NT2/D1 (cell line): ENCODE data around the gene CLEC16A.

Experiments used
- DNase-seq: peaks from one replicate; pipeline ENCODE4 v3.0.0-alpha.2; 2011; ENCODE audit warnings: low read depth, low spot score
- H3K27me3 ChIP-seq: 2 replicates; pipeline ENCODE4 v1.6.0; 2011; ENCODE audit warnings: mild to moderate bottlenecking; ENCODE audit not compliant: insufficient read length, insufficient read depth
- H3K36me3 ChIP-seq: 2 replicates; pipeline ENCODE4 v1.6.1; 2011; ENCODE audit warnings: mild to moderate bottlenecking, low read length, mixed read lengths; ENCODE audit not compliant: insufficient read depth, insufficient read length
- H3K4me1 ChIP-seq: 2 replicates; pipeline ENCODE4 v1.5.1; 2011; ENCODE audit not compliant: insufficient read depth, insufficient read length
- H3K4me3 ChIP-seq: 2 replicates; pipeline ENCODE4 v1.5.1; 2011; ENCODE audit warnings: low read depth; ENCODE audit not compliant: insufficient read length
- H3K9ac ChIP-seq: 2 replicates; pipeline ENCODE4 v1.6.0; 2011; ENCODE audit warnings: low read depth; ENCODE audit not compliant: insufficient read length
- H3K9me3 ChIP-seq: 2 replicates; pipeline ENCODE4 v1.5.1; 2011; ENCODE audit warnings: mild to moderate bottlenecking, low read length; ENCODE audit not compliant: insufficient read depth
- SUZ12 ChIP-seq: IDR thresholded peaks from 2 replicates; pipeline ENCODE4 v1.6.1; 2011; ENCODE audit not compliant: insufficient read length, insufficient read depth; ENCODE audit errors: extremely low read depth
- YY1 ChIP-seq: IDR thresholded peaks from 2 replicates; pipeline ENCODE4 v1.6.1; 2011; ENCODE audit not compliant: insufficient read length, insufficient read depth
- ZNF274 ChIP-seq: IDR thresholded peaks from 2 replicates; pipeline ENCODE4 v1.6.1; 2011; ENCODE audit warnings: mild to moderate bottlenecking, low read depth, low read length

The CLEC16A gene

DNA sequence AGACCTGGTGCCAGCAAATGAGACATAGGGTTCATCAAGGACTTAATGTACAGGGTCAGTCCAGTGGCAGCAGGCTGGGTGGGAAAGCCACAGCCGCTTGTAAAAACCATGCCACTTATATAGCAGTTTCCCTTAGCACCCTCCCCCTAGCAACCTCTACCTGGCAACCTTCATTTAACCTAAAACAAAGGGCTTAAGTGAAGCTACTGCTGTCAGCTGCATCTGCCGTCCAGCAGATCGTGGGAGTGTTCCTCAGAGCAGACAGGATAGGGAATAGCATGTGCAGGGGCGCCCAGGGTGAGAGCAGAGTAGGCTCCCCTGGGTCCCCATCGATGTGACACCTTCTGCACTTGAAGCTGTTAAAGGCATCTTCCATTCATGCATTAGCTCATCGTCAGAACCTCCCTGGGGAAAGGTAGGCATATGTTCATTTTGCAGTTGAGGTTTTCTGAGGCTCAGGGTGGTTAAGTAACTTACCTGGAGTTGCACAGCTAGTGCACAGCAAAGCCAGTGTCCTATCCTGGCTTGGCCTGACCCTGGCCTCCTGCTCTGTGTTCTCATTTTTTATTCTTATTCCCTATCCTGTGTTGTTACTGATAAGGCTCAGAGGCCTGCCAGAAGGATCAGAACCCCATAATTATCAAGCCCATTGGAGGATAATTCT is 199.1 kb downstream of the CLEC16A start:
- peaks cover 24% of the 10 kb centered on the region for H3K4me1 ChIP-seq
- TF ChIP-seq ZNF274 (no peak), SUZ12 (no peak), YY1 (no peak)
- no peak overlapping the region for H3K4me3 ChIP-seq
- H3K9ac ChIP-seq, result no peak overlapping the region
- no peak for DNase-seq
- H3K27me3 ChIP-seq, result no peaks in the 10 kb centered on the region
- H3K36me3 ChIP-seq, result no peaks in the 10 kb centered on the region
- no peaks in the 10 kb centered on the region for H3K9me3 ChIP-seq

DNA sequence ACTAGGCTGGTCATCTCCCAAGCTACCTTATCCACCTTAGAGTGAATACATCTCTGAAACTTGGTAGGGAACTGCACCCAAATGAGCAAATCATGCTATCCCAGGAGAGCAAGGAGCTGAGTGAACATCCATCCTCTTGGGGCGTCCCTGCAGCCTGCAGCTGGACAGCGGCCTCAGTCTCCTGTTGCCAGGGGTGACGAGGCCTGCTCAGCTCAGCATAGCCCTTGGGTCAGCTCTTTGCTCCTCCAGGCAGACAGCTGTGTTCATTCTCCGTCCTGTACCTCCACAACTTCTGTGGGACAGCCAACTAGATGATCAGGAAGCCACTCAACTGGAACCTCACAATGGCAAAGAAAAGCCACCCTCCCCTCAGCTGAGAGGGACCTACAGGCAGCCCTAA is 199.8 kb downstream of the CLEC16A start:
- no peak for DNase-seq
- no peaks in the 10 kb centered on the region for H3K9me3 ChIP-seq
- peaks cover 22% of the 10 kb centered on the region for H3K4me1 ChIP-seq
- no peaks in the 10 kb centered on the region for H3K27me3 ChIP-seq
- no peak overlapping the region for H3K9ac ChIP-seq
- H3K36me3 ChIP-seq, result no peaks in the 10 kb centered on the region
- H3K4me3 ChIP-seq, result no peak overlapping the region
- no peak for TF ChIP-seq SUZ12
- TF ChIP-seq YY1, result no peak
- no peak for TF ChIP-seq ZNF274

DNA sequence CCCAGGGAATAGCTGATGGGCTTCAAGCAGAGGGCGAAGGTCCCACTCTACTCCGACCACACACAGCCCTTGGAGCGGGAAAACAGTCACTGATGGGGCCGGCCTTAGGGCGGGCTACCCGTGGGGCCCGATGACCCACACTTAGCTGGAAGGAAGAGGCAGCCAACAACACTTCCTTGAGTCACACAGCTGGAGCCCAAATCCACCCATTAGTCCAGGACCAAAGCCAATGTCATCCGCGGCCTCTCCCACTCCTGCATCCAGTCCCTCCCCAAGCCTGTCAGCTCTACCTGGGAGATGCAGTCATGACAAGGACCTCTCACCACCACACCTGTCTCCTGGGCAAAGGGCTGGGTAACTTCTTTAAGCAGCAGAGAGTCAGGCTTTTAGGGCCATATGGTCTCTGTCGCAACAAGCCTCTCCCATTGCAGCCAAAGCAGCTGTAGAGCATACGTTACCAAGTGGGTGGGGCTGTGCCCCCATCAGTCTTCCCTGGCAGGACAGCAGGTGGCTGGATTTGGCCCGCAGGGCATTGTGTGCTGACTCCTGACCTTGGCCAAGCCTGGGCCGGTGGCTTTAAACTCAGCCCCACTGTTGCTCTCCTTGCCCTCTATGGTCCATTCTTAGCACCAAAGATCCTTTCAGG is 200.9 kb downstream of the CLEC16A start:
- DNase-seq, result no peak
- no peaks in the 10 kb centered on the region for H3K9me3 ChIP-seq
- TF ChIP-seq SUZ12 (no peak), ZNF274 (no peak), YY1 (no peak)
- H3K4me1 ChIP-seq, result peaks cover 22% of the 10 kb centered on the region
- no peak overlapping the region for H3K4me3 ChIP-seq
- H3K9ac ChIP-seq, result no peak overlapping the region
- H3K36me3 ChIP-seq, result no peaks in the 10 kb centered on the region
- no peaks in the 10 kb centered on the region for H3K27me3 ChIP-seq

DNA sequence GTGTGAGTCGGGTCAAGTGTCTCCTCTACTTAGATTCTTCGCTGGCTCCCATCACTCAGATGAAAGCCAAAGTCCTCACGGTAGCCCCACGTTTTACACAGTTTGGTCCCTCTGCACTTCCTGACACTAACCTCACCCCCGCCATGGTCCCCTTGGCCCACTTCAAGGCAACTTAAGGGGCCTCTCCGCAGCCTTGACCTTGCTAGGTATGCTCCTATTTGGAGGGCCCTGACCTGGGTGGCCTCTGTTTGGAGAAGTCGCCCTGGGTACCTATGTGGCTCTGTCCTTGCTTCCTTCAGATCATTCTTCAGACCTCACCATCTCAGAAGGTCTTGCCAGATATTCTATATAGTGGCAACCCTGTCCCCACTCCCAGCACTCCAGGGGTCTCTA is 201.5 kb downstream of the CLEC16A start:
- Histone ChIP-seq H3K4me3 (no peak overlapping the region), H3K4me1 (peaks cover 18% of the 10 kb centered on the region), H3K36me3 (no peaks in the 10 kb centered on the region), H3K27me3 (no peaks in the 10 kb centered on the region), H3K9me3 (no peaks in the 10 kb centered on the region), H3K9ac (no peak overlapping the region)
- no peak for TF ChIP-seq ZNF274
- no peak for TF ChIP-seq SUZ12
- TF ChIP-seq YY1, result no peak
- no peak for DNase-seq

DNA sequence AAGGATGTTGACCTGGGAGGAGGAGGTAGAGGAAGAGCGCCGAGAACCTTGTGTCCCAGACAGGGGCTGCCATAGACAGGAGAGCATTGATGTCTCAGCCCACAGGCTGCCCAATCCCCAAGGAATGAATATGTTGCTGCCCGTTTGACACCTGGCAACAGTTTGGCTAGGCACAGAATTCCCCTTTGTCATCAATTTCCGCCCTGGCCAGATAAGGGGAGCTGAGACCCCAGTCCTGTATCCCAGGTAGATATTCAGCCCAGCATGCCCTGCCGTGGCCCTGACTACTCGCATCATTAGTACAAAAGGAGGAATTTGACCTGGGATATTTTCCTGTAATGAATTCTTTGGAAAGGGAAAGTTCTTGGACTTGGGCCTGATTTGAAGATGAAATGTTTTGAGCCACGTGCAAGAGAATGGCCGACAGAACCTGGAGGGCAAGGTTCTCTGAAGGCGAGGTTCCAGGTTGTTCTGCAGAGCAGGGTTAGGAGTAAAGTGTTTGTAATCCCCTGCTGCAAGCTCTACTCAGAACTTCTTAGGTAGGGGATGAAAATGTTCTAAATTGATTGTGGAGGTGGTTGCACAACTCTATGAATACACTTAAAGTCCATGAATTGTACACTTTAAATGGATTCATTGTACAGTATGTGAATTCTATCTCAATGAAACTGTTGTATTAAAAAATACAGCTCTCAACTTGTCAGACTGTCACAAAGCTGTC is 202.8 kb downstream of the CLEC16A start:
- Histone ChIP-seq H3K9ac (no peak overlapping the region), H3K36me3 (no peaks in the 10 kb centered on the region), H3K27me3 (no peaks in the 10 kb centered on the region), H3K4me3 (no peak overlapping the region), H3K4me1 (peaks cover 10% of the 10 kb centered on the region), H3K9me3 (no peaks in the 10 kb centered on the region)
- DNase-seq, result no peak
- TF ChIP-seq YY1 (no peak), SUZ12 (no peak), ZNF274 (no peak)

DNA sequence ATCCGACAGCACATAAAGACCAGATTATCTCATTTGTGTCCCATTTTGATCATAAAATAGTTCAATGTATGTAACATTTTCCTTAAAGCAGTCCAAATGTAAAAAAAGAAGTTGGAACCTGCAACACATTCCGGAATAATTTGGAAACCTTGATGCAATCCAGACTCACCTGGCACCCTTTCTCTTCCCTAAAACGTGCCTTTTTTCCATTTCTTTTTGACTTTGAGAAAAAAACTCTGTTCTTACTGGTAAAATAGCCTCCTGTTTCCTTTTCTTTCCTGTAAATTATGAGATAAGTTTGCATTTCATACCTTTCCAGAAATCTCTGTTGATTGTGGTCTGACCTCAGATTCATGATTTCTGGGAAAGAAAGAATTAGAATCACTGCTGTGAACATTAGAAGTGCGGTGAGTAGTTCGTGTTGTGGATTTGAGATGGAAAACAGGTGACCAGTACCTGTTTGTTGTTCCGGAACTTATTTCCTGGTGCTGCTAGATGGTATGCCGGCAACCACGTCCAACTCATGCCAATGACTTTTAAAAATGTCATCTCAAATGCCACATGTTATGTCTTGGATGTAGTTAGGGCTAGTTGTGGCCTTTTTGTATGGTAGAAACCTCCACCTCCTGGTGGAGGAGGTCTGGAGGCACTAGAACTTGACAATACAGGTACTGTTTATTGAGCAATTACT is 203.5 kb downstream of the CLEC16A start:
- Histone ChIP-seq H3K9me3 (no peaks in the 10 kb centered on the region), H3K9ac (no peak overlapping the region), H3K4me1 (peaks cover 8% of the 10 kb centered on the region), H3K4me3 (no peak overlapping the region), H3K36me3 (no peaks in the 10 kb centered on the region), H3K27me3 (no peaks in the 10 kb centered on the region)
- TF ChIP-seq SUZ12, result no peak
- no peak for TF ChIP-seq ZNF274
- DNase-seq, result no peak

DNA sequence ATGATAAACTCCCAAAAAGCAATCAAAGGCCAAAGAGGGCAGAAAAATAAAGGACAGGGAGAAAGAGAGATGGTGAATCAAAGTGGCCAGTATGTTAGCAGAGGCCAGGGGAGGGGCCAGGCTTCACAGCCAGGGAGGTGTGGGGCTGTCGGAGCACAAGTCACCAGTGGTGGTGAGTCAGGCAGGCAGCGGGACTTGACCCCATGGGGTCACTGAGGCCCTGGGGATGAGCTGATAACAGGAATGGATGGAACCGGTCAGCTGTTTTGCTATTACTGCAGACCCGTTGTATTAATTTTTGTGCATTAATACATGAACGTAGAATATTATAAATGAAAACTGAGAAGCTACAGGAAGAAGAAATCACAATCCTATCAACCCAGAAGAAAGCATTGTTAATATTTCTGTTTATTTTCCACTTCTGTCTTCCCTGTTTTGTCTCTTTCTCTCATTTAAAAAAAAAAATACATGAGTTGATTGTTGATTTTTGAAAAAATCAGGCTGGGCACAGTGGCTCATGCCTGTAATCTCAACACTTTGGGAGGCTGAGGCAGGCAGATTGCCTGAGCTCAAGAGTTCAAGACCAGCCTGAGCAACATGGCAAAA is 204.8 kb downstream of the CLEC16A start:
- no peak for DNase-seq
- Histone ChIP-seq H3K36me3 (no peaks in the 10 kb centered on the region), H3K9me3 (no peaks in the 10 kb centered on the region), H3K4me1 (peaks cover 4% of the 10 kb centered on the region), H3K4me3 (no peak overlapping the region), H3K9ac (no peak overlapping the region), H3K27me3 (no peaks in the 10 kb centered on the region)
- TF ChIP-seq YY1 (no peak), SUZ12 (no peak), ZNF274 (no peak)
